GM21447 (cell line): ENCODE data around the gene ROBO1.

Source experiments
- ATAC-seq: cut with Tn5 transposase; IDR thresholded peaks from one replicate; pipeline ENCODE4 v1.9.1; 2021; ENCODE audit not compliant: unreplicated experiment

The ROBO1 gene

DNA sequence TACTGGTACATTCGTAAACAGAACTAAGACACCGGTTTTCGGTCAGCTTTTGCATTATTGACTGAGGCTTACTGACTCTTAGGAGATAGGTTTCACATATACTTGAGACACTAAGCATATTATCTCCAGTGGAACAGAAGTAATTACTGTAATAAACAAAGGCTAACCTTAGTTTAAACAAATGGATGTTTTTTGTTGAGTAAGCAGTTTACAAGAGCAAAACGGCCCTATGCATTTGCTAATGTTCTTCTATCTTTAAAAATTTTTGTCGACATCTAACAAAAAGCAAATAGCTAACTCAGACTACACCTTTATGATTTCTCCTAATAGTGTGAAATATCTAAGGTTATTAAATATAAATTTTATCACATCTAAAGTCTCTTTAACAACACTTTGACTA is 664.5 kb downstream of the ROBO1 start:
- ATAC-seq, result no peak

DNA sequence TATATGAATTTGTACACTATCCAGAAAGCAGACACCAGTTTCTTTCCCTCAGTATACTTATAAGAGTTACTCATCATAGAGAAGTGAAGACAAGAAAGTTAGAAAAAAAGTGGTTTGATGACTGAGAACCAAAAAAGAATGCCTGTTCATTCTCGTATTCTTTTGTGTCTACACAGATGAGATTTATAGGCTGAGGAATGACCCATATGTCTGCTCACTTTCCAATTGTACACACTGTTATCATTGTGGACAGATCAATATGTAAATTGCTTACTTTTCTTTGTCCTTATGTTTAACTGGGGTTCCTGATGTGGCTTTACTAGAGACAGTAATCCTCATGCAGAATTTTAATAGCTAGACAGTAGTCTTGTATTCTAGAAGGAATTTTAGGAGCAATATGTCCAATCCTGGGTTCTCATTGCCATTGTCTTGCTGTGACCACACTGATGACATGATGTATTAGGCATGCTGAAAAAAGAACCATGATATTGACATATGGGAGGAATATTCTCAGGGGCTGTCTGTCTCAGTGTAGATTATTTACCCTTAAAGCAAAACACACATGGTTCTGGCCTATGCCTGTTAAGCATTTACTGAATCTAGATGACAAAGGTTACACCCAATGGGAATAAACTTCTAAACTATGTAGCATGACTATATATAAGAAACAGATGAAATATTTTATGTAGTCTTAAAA is 669.7 kb downstream of the ROBO1 start:
- ATAC-seq, result no peak

DNA sequence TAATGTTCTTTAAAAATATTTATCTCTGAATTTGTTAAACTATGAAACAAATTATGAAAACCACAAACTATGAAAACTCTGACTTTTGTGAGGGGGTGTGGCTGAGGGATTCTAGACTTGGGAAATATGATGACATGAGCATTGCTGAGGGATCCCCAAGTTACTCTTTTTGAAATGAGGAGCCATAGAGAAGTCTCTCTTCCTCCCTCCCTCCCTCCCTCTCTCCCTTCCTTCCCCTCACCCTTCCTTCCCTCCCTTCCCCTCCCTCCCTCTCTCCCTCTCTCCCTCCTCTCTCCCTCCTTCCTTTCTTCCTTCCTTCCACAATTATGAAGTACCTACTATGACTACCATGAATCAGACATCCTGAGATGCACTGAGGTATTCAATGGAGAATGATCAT is 673.1 kb downstream of the ROBO1 start:
- ATAC-seq, result no peak

DNA sequence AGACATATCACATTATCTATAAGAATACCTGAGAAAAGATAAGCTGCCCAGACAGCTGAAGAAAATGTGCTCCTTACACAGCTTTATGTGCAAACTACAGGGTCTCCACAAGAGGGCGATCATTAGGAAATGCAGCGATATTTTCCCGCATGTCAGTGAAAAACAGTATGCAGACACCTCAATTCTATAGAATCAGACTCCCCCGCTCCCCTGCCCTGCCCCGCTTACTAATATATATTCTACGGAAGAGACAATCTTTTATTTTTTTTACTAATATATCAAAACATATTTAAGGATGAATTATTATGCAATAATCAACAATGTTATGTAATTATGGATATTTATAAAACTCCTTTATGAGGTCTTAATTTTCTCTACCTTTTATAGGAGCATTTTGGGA is 681.3 kb downstream of the ROBO1 start:
- peak; percentile 90 for ATAC-seq

DNA sequence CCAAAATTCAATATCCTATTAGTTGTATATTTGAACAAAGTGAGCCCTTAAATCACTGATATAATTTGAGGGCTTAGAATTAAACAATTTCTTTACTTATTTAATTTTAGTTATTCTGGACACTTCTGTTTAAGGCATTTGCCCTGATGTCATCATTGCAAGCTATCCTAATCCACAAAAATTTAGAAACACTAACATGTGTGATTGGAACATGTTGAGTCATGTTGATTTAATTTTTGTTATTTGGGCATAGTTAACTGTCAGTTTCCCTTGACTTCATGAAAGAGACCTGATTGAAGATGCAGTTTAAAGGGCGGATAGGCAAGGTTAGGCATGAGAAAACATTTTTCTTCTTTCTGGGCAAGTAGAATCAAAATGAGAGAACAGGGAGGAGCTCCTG is 682.6 kb downstream of the ROBO1 start:
- no peak for ATAC-seq

DNA sequence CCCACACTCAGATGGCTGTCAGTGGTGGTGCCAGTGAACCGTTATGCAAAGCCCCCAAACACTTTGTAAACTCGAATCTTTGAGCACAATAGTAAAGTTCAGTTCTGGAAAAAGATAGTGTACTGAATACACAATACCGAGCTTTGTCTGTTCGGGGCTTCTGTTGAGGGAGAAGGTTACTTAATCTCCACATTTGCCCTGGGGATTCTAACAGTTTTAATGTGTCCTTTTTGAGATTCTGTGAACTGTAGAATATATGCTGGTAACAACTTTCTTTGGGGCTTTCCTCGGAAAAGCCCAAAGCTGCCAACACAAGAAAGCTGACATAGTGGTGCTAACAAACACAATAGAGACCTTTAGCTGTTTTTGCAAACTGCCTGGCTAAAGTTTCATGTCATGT is 686.5 kb downstream of the ROBO1 start:
- ATAC-seq, result no peak

DNA sequence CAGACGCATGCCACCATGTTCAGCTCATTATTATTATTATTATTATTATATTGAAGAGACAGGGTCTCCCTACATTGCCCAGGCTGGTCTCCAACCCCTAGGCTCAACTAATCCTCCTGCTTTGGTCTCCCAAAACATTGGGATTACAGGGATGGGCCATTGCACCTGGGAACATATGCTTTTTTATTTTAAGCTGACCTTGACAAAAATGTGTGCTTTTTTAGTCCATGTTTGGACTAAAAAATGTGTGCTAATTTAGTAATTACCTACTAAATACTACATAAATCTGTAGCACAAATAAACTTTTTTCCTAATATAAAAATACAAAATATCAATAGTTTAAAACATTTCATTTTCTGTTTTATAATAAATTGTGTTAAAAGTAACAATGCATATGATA is 693.2 kb downstream of the ROBO1 start:
- ATAC-seq, result no peak

DNA sequence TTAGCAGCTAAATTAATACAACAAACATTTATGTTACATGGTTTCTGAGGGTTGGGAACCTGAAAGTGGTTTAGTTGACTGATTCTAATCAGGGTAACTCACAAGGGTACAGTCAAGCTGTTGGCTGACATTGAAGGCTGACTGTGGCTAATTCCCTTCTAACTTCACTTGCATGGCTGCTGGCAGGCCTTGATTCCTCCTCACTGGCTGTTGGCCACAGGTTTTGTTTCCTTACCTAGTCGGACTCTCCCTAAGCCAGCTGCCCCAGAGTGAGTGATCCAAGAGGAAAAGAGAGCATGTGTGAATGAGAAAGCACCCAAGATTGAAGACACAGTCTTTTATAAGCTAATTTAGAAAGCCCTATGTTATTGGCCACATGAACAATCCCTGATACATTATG is 700.1 kb downstream of the ROBO1 start:
- no peak for ATAC-seq

DNA sequence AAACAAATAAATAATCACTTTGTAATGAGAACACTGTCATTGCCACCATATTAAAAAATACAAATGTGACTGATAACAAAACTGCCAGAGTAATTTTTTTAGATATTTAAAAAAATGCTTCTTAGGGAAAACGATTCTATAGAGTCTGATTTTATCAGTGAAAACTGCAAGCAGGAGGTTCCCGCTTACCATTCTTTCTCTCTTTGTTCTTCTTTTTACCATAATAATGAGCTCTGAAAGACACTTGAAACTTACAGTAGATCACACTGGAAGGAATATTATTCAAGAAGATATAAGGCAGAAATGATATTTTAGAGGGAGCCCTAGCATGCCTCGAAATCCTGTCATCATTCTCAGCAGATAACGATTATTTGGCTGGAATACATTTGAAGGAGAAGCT is 701.3 kb downstream of the ROBO1 start:
- no peak for ATAC-seq

DNA sequence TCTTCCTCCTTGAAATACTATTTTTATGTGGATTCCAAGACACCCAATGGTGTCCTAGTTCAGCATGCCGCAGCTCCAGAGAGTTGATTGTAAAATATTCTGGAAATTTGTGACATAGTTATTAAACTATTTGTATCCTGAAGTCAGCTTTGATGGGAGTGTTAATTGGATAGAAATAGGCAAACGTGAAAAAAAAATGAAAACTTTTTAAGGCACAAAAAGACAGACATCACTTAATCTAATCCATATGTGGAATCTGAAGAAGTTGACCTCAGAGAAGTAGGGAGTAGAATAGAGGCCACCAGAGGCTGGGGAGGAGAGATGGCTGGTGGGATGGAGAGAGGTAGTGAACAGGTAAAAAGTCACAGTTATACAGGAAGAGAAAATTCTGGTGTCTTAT is 704.2 kb downstream of the ROBO1 start:
- no peak for ATAC-seq

DNA sequence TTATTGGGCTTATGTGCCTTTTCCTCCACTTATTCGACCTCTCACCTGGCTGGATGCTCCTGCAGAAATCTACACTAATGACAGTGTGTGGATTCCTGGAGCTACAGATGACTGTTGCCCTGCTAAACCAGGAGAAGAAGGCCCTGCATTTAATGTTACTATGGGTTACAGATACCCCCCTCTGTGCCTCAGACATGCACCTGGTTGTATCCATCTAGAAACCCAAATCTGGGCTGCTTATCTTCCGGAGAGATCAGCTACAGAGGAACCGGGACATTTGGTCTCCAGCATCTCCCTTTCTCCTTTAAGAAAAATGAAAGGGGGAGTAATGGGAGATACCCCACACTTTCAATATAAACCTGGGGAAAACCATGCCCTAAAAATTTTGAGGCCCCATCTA is 710.0 kb downstream of the ROBO1 start:
- ATAC-seq, result no peak

DNA sequence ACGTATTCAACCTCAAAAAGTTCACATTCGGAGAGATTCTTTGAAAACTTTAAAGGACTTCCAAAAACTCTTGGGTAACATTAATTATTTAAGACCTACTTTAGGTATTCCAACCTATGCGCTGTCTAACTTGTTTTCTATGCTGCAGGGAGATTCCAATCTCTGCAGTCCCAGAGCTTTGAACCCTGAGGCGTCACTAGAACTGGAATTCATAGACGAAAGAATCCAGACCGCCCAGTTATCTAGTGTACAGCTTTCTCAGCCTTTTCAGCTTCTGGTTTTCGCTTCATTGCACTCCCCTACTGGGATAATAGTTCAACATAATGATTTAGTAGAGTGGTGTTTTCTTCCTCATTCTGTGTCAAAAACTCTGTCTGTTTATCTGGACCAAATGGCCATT is 711.3 kb downstream of the ROBO1 start:
- ATAC-seq, result no peak

DNA sequence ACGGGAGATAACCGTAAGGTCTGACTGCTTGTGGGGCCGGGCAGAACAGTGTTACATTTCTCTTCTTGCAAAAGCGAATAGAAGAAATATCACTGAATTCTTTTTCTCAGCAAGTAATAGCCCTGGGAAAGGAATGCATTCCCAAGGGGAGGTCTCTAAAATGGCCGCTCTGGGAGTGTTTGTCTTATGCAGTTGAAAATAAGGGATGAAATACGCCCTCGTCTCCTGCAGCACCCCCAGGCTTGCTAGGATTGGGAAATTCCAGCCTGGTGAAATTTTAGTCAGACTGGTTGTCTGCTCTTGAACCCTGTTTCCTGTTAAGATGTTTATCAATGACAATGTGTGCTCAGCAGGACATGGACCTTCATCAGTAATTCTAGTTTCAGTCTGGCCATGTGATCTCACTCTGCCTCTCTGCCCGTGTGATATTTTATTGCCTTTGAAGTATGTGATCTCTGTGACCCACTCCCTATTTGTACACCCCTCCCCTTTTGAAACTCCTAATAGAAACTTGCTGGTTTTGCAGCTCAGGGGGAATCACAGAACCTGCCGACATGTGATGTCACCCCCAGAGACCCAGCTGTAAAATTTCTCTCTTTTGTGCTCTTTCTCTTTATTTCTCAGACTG is 715.6 kb downstream of the ROBO1 start:
- ATAC-seq, result no peak

DNA sequence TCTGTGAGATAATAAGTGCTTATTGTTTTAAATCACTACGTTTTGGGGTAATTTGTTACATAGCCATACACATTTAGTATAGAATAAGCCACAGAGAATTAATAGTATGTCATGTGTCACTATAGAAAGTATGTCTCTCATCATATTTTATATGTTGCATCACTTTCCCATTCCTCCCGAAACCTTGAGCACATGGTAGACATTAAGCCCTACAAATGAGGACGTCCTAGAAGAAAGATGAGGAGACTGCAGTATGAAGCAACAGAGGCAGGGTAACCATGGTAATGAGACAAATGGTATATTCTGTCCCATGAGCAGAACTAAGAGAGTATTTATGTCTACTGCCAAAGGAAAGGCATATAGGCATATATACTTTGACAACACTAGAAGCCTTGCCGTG is 720.2 kb downstream of the ROBO1 start:
- no peak for ATAC-seq

DNA sequence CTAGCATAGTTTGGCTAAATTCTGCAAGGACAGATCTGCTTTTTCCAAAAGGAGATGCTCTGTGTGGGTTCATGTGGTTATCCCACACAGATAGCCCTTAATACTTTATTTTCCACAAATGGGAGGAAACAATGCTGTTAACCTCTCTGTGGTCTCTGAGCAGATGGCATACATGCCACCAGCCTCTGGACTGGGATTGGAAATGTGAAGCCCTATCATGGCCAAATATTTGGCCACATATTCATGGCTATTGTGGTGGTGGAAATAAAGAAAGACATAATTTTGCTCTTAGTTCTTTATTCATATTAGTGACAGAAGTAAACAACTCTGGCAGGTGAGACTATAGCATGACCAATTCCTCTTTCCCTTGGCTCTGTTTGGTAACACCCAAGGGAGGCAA is 726.2 kb downstream of the ROBO1 start:
- no peak for ATAC-seq

DNA sequence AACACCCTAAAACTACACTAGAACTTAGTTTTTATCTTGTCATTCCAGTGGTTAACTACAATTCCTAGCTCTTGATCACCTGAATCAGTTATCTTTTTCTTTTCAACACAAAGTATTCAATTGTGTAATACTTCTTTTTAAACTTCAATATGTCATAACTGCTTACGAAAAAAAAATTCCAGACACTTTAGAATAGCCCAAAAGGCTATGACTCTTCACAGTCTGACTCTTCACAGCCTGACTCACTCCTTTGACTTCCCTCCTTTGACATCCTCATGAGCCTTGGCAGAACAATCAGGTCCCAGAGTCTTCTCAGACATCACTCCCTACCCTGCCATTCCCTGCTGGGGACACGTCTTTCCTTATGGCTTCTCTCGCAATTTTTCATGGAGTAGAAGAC is 727.1 kb downstream of the ROBO1 start:
- ATAC-seq, result no peak

DNA sequence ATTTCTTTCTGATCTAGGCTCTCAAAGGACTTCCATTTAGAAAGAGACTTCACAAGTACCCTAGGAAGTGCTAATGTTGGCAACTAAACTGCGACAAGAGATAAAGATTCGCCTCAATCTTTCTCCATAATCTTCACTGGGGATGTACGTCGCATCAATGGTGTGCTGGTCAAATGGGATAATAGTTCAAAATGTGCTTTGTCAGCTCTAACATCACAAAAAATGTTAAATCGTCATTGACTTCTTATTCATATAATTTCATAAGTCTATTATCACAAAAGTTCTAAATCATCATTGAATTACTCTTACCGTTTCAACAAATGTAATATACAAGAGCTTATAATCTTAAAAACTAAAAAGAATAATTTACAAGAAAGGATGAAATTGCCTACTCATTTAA is 727.7 kb downstream of the ROBO1 start:
- ATAC-seq, result no peak

DNA sequence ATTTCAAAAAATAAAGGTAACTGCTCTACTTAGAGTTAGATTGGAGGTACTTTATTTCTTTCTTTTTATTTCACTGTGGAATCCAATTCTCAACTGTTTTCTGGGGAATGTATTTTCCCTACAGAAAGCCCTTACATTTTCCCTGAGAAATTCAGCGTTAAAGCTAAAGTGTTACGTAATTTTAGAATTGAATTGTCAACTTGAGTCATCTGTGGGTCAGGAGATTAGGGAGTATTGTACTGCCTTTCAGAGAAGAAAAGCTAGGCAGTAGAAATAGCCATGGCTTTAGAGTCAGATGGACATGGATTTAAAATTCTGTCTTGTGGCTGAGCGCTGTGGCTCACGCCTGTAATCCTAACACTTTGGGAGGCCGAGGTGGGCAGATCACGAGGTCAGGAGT is 728.6 kb downstream of the ROBO1 start:
- ATAC-seq, result no peak

DNA sequence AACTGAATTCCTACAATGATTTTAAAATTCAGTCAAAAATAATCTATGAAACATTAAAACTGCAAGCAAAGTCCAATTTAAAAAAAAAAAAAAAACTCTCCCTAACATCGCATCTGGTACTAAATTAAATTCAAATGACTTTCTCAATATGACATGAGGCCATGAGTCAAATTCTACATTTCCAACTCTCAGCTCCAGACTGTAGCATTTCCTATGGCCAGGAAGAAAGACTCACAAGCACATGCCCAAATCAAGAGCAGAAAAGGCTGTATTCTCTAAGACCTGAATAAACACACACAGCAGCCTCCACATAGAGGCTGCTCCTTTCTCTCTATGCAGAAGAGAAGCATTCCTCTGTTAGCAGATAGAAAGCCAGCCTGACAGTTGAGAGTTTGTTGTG is 729.2 kb downstream of the ROBO1 start:
- no peak for ATAC-seq

DNA sequence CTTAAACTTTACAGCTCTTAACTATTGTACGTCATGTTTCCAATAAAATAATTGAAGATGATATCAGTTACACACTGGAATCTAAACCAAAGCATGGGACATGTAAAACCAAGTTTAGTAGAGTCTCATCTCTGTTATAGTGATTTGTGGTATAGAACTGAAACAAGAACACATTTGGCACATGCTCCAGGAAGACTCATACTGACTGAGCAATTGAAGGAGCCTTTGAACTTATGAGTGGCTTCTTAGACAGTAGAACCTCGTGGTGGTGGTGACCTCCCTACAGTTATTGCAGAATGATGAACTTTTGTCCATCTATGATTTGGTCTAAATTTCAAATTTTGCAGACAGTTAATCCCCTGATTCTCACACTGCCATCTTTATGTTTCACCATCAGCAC is 729.7 kb downstream of the ROBO1 start:
- ATAC-seq, result no peak

DNA sequence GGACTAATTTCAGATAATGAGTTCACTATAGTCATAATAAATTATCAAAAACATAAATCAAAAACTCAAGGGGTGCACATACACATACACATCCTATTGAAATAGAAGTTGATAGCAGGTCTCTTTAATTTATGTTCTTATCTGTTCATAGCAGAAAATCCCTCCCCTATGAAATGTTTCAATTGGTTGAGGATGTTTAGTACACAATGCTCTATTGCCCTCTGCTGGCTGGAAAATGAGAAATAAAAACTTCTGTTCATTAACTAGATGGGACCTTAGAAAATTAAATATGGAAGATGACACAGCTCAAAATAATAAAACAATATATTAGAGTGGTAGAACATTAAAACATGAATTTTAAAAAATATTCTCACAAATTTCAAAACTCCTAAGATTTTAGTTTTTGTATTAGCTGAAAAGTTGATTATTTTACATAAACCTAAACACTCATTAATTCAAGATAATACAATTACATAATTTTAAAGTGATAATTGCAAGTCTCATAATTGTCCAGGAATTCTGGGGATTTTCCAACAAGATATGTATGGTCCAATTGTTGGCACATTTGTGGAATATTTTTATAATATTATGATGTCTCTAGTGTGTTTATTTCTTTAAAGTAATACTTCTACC is 735.0 kb downstream of the ROBO1 start:
- peak; percentile 69 for ATAC-seq

DNA sequence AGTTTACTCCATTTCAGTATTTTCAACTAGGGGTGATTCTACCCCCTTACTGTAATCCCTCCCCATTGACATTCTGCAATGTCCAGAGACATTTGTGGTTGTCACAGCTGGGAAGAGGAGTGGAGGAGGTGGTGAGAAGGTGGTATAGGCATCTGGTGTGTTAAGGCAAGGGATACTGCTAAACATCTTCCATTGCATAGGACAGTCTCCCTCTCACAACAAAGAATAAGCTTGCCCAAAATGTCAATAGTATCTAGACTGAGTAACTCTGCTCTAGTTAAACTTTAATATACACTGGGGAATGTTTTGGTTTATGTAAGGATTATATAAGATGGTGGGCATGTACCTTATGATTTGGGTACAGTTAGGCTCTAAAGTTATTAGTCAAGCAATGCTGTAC is 737.6 kb downstream of the ROBO1 start:
- ATAC-seq, result no peak

DNA sequence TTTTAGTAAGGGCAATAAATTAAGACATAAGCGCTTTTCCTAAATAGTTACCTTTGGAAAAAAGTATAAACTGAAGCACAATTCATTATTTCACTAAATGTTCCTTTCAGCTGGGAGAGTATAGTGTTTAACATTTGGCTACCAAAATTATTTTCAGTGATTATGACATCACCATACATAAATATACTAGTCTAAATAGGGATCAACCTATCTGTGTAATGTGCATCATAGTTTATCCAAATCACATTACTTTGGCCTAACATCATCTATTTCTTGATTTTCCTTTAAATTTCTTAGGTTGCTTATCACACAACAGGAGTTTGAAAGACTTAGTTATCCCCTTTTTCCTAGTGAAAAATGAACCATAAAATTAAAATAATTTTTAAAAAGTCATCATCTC is 738.9 kb downstream of the ROBO1 start:
- no peak for ATAC-seq
